Stimulated activated naive CD4-positive, alpha-beta T cell (primary cell): ENCODE results near the gene PIEZO2.
"Not testable (repeated sequence)": the region's sequence is repeated elsewhere in the genome, so short reads cannot be mapped to it uniquely, and the experiment has no call there.

Source experiments
- DNase-seq, 6 experiments: peaks; one replicate each; lab custom pipeline; 2025; lab: John Stamatoyannopoulos, UW

PIEZO2 gene

GRCh38 chr18:10927286-10927992 lies 221.9 kb downstream of the PIEZO2 start:
- no peak for DNase-seq

DNA sequence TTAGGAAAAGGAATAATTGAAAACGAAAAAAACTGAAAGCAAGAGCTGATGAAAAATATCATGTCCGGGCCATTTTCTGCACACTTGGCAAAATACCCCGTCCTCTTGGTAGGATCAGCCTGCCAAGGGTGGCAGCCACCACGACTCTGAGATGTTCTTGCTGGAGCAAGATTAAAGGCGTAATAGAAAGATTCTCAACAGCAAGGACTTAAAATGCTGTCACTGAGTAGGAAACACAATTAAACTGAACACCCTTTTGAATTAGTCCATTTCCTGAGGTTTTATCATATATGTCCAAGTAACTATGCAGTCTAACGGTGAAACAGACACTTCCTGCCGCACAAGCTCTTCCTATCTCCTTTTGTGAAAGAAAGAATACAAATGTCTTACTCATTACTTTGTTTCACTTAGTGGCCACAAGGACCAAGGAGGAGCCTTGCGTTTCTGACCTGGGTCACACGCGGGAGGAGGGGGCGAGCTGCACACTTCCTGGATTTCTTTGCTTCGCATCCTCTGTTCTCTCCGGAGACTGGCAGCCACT lies 222.7 kb downstream of the PIEZO2 start:
- DNase-seq: no peak

GRCh38 chr18:10924290-10924689 lies 225.1 kb downstream of the PIEZO2 start:
- DNase-seq: no peak

GRCh38 chr18:10923551-10924070 lies 225.8 kb downstream of the PIEZO2 start:
- DNase-seq: no peak

DNA sequence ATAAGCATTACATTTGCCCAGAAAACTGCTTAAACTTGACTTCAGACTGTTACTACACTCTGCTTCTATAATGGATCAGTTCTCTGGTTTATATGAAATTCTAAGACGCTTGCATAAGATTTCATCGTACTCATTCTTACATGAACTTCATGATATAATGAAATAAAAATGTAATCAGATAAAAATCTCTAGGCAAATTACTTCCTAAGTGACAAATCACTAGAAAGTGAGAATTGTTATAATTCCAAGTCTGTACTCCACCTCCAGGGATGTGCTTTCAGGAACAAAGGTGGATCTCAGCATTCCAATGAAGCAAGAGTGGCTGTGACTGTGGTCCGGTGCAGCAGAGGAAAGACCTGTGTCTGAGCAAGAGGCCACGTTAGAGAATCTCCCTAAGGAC lies 226.2 kb downstream of the PIEZO2 start:
- no peak for DNase-seq

- DNase-seq: not testable (repeated sequence)
These were observed 226.7 kb downstream of the PIEZO2 start for GRCh38 chr18:10922712-10923111.

GRCh38 chr18:10920309-10920708 lies 229.1 kb downstream of the PIEZO2 start:
- not testable (repeated sequence) for DNase-seq

GRCh38 chr18:10919851-10920250 lies 229.5 kb downstream of the PIEZO2 start:
- DNase-seq: no peak

GRCh38 chr18:10916865-10917264 lies 232.5 kb downstream of the PIEZO2 start:
- DNase-seq: no peak

DNA sequence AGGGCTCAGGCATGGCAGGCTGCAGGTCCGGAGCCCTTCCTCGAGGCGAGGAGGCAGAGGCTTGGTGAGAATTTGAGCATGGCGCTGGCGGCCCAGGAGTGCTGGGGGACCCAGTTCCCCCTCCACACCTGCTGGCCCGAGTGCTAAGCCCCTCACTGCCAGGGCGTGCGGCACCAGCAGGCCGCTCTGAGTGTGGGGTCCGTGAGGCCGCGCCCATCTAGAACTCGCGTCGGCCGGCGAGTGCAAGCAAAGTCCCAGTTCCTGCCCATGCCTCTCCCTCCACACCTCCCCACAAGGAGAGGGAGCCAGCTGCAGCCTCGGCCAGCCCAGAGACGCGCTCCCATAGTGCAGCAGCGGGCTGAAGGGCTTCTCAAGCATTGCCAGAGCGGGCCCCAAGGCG lies 233.0 kb downstream of the PIEZO2 start:
- DNase-seq: no peak

- DNase-seq: not testable (repeated sequence)
These were observed 233.6 kb downstream of the PIEZO2 start for GRCh38 chr18:10915748-10916147.

GRCh38 chr18:10914610-10915009 lies 234.8 kb downstream of the PIEZO2 start:
- not testable (repeated sequence) for DNase-seq

DNA sequence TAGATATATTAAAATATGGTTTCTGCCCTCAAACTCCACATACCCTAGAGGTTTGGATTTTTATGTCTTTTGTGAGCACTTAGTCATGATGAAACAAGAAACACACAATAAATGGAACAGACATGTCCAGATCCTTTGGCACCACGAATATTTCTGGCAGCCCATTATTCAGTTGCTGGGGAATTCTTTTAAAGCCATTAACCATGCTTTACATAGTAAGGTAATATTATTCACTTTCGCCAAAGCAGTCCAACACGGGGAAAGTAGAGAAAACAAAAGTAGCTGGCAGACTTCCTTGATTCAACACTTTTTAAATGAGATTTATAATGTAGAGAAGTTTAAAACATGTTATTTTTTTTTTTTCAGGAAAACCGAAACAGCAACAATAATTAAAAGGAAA lies 235.4 kb downstream of the PIEZO2 start:
- DNase-seq: no peak

DNA sequence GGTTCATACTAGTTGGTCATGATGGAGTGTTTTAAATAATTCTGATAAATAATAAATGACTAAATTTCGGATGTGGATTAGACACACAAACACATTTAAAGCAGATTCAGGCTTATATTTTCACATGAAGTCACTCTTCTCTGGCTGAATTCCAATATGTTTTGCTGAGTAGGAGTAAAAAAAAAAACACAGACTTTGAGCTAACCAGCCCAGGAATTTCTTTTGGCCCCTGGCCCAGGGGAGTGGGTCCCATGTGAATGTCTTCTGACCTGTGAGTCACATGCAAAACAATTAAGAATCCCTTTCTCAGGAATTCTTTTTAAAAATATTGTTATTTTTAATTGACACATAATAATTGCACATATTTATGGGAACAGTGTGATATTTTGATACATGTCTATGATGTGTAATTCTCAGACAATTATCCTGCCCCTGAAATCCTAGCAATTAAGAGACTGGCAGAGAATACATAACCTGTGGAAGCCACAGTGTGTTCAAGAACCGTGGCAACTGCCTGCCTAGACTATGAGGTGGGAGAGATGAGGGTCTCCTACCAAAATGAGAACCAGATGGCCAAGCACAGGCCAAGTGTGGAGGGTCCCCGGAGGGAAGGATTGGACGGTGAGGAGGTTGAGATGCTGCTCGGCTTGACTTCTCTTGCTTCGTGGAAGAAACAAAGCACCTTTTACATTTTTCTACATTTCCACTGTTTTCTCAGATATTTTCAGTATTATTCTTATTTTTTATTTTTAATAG lies 236.4 kb downstream of the PIEZO2 start:
- no peak for DNase-seq

GRCh38 chr18:10909724-10910123 lies 239.6 kb downstream of the PIEZO2 start:
- no peak for DNase-seq

GRCh38 chr18:10908760-10909159 lies 240.6 kb downstream of the PIEZO2 start:
- no peak for DNase-seq

GRCh38 chr18:10907749-10908148 lies 241.6 kb downstream of the PIEZO2 start:
- no peak for DNase-seq

- no peak for DNase-seq
These were observed 248.0 kb downstream of the PIEZO2 start for GRCh38 chr18:10901329-10901728.

GRCh38 chr18:10900435-10900834 lies 248.9 kb downstream of the PIEZO2 start:
- no peak for DNase-seq

- no peak for DNase-seq
These were observed 249.9 kb downstream of the PIEZO2 start for GRCh38 chr18:10899481-10899880.

- DNase-seq: no peak
These were observed 250.9 kb downstream of the PIEZO2 start for GRCh38 chr18:10898417-10898974.

GRCh38 chr18:10896851-10897250 lies 252.5 kb downstream of the PIEZO2 start:
- no peak for DNase-seq

GRCh38 chr18:10895976-10896375 lies 253.4 kb downstream of the PIEZO2 start:
- no peak for DNase-seq
